IMR-90 (cell line): ENCODE data around the gene GFRA4. TPM values are rescaled to one million over a fixed set of nuclear protein-coding genes. Genes with fewer than 3 reads are reported as not detected.

Experiments
- ATAC-seq: fragments of 200-7000 bp; cut with Tn5 transposase; 2 replicates; pipeline ENCODE4 v1.9.1; 2020; ENCODE audit warnings: low read depth, mild to moderate bottlenecking, moderate library complexity
- BruUV-seq: library from RNA; stranded (reverse); fragments of 400-500 nt; replicated peaks from 2 replicates; lab custom pipeline; 2021; lab: Mats Ljungman, UMichigan
- CTCF ChIA-PET: fragments of 300-600 bp; formaldehyde crosslinking; extraction: SDS; loops from one replicate; lab custom pipeline; 2021; ENCODE audit warnings: antibody characterized with exemption; lab: Yijun Ruan, JAX
- POLR2A ChIA-PET: fragments of 300-600 bp; sonication (Branson Sonifier 250); formaldehyde crosslinking; loops from one replicate; lab custom pipeline; 2022; ENCODE audit warnings: antibody characterized with exemption; ENCODE audit not compliant: unreplicated experiment; lab: Charles Lee
- DNase-seq: peaks from one replicate; pipeline ENCODE4 v3.0.0; 2013
- H2AFZ ChIP-seq: replicated peaks from 2 replicates; pipeline ENCODE3; 2013; ENCODE audit warnings: low read length, mild to moderate bottlenecking; ENCODE audit not compliant: poor library complexity
- H2AK5ac ChIP-seq: 2 replicates; pipeline ENCODE4 v1.6.1; 2013; ENCODE audit warnings: low read depth, low read length, inconsistent platforms
- H2AK9ac ChIP-seq: replicated peaks from 2 replicates; pipeline ENCODE3; 2013; ENCODE audit warnings: mild to moderate bottlenecking, low read depth, low read length, moderate library complexity; ENCODE audit not compliant: poor library complexity
- H2BK120ac ChIP-seq: 2 replicates; pipeline ENCODE4 v1.6.1; 2013; ENCODE audit warnings: low read depth, low read length, inconsistent platforms
- H2BK15ac ChIP-seq: 3 replicates; pipeline ENCODE4 v1.6.1; 2013; ENCODE audit warnings: low read depth, low read length, inconsistent platforms
- H2BK20ac ChIP-seq: 2 replicates; pipeline ENCODE4 v1.6.1; 2013; ENCODE audit warnings: low read depth, mild to moderate bottlenecking, inconsistent platforms, low read length, moderate library complexity
- H2BK5ac ChIP-seq: 2 replicates; pipeline ENCODE4 v1.6.1; 2013; ENCODE audit warnings: mild to moderate bottlenecking, low read depth, low read length, inconsistent platforms; ENCODE audit not compliant: poor library complexity, severe bottlenecking
- H3K14ac ChIP-seq: replicated peaks from 2 replicates; pipeline ENCODE4 v1.6.1; 2013; ENCODE audit warnings: low read depth, low read length, inconsistent platforms
- H3K18ac ChIP-seq: 2 replicates; pipeline ENCODE4 v1.6.1; 2013; ENCODE audit warnings: low read depth, low read length, control low read depth
- H3K23ac ChIP-seq: 2 replicates; pipeline ENCODE4 v1.6.1; 2013; ENCODE audit warnings: low read depth, low read length, inconsistent platforms
- H3K27ac ChIP-seq: 2 replicates; pipeline ENCODE4 v1.5.1; 2013; ENCODE audit warnings: mild to moderate bottlenecking, control low read depth, low read length; ENCODE audit not compliant: insufficient read depth
- H3K27me3 ChIP-seq: 2 replicates; pipeline ENCODE4 v1.6.1; 2013; ENCODE audit warnings: low read length; ENCODE audit not compliant: control insufficient read depth, insufficient read depth
- H3K36me3 ChIP-seq: 2 replicates; pipeline ENCODE4 v1.6.1; 2013; ENCODE audit warnings: low read length, mixed read lengths; ENCODE audit not compliant: control insufficient read depth, insufficient read depth
- H3K4ac ChIP-seq: 2 replicates; pipeline ENCODE4 v1.6.1; 2013; ENCODE audit warnings: low read depth, low read length, inconsistent platforms
- H3K4me1 ChIP-seq: 2 replicates; pipeline ENCODE4 v1.6.1; 2013; ENCODE audit warnings: low read length, mixed read lengths; ENCODE audit not compliant: control insufficient read depth, insufficient read depth
- H3K4me2 ChIP-seq: 2 replicates; pipeline ENCODE4 v1.6.1; 2013; ENCODE audit warnings: low read depth, mild to moderate bottlenecking, control low read depth, low read length, moderate library complexity
- H3K4me3 ChIP-seq: 2 replicates; pipeline ENCODE4 v1.5.1; 2013; ENCODE audit warnings: low read depth, mild to moderate bottlenecking, control low read depth, low read length, moderate library complexity; ENCODE audit not compliant: insufficient read depth
- H3K56ac ChIP-seq: 2 replicates; pipeline ENCODE4 v1.6.1; 2013; ENCODE audit warnings: low read length, inconsistent platforms; ENCODE audit not compliant: insufficient read depth; ENCODE audit errors: extremely low read depth
- H3K79me1 ChIP-seq, 2 experiments: 2 replicates each; pipeline ENCODE4 v1.6.1; 2013; ENCODE audit warnings: low read length in 2 of 2, inconsistent platforms in 1 of 2, low read depth in 1 of 2
- H3K9ac ChIP-seq: 2 replicates; pipeline ENCODE4 v1.6.1; 2013; ENCODE audit warnings: low read depth, low read length, control low read depth
- H3K9me1 ChIP-seq: 2 replicates; pipeline ENCODE4 v1.6.1; 2013; ENCODE audit warnings: low read length, inconsistent platforms; ENCODE audit not compliant: insufficient read depth
- H3K9me3 ChIP-seq: 2 replicates; pipeline ENCODE4 v1.6.1; 2013; ENCODE audit warnings: low read length; ENCODE audit not compliant: control insufficient read depth, insufficient read depth
- H4K20me1 ChIP-seq: 2 replicates; pipeline ENCODE4 v1.6.1; 2013; ENCODE audit warnings: low read length, inconsistent platforms; ENCODE audit not compliant: insufficient read depth
- H4K5ac ChIP-seq: 2 replicates; pipeline ENCODE4 v1.6.1; 2013; ENCODE audit warnings: mild to moderate bottlenecking, low read depth, low read length, control low read depth
- H4K8ac ChIP-seq, 2 experiments: 2 replicates each; pipeline ENCODE4 v1.6.1; 2013; ENCODE audit warnings: low read depth in 2 of 2, low read length in 2 of 2, control low read depth in 1 of 2, inconsistent platforms in 1 of 2
- H4K91ac ChIP-seq: 2 replicates; pipeline ENCODE4 v1.6.1; 2013; ENCODE audit warnings: low read depth, low read length, inconsistent platforms; ENCODE audit not compliant: insufficient read depth
- MAFK ChIP-seq: IDR thresholded peaks from 2 replicates; pipeline ENCODE4 v1.6.1; 2012; ENCODE audit warnings: low read depth, low read length, improper control_type of control experiment
- POLR2A ChIP-seq: IDR thresholded peaks from 2 replicates; pipeline ENCODE4 v1.6.1; 2012; ENCODE audit warnings: mild to moderate bottlenecking, low read depth, low read length
- RAD21 ChIP-seq: IDR thresholded peaks from 2 replicates; pipeline ENCODE4 v1.6.1; 2012; ENCODE audit warnings: low read length, improper control_type of control experiment
- RCOR1 ChIP-seq: IDR thresholded peaks from 2 replicates; pipeline ENCODE4 v1.6.1; 2012; ENCODE audit warnings: mild to moderate bottlenecking, low read length, improper control_type of control experiment; ENCODE audit not compliant: insufficient replicate concordance
- WGBS, 2 experiments: methylation state at CpG; one replicate each; pipeline versions ENCODE4 v1.1.5 to v1.1.7; 2013; ENCODE audit warnings: missing lambda C conversion rate in 2 of 2; ENCODE audit not compliant: insufficient read length in 1 of 2; ENCODE audit errors: extremely low coverage in 2 of 2; 5-methylcytosine and 5-hydroxymethylcytosine counted together
- dilution Hi-C: fragments of 300-500 bp; cut with HindIII; formaldehyde crosslinking; loops from one replicate; pipeline ENCODE4 v1.14.3; 2018; ENCODE audit warnings: low sequenced_read_pairs; ENCODE audit not compliant: unreplicated experiment
- in situ Hi-C: fragments of 300-500 bp; cut with MboI; formaldehyde crosslinking; loops from 3 replicates; pipeline ENCODE4 v1.14.3; 2019; ENCODE audit warnings: low sequenced_read_pairs, inconsistent platforms, mixed read lengths
- intact Hi-C: fragments of 100-400 bp; cut with micrococcal nuclease; formaldehyde crosslinking; loops from 2 replicates; pipeline ENCODE4 v1.10.0; 2022
- polyA plus RNA-seq, 3 experiments: library from polyadenylated mRNA; depleted of rRNA; stranded (reverse); fragments of >200 nt; gene quantifications; 2 replicates each; pipeline ENCODE4 v1.2.3, GENCODE V29; 2012; ENCODE audit warnings: low replicate concordance in 1 of 3
- total RNA-seq: library from RNA; depleted of rRNA; stranded (reverse); fragments of >200 nt; gene quantifications from 2 replicates; pipeline ENCODE4 v1.2.3, GENCODE V29; 2012

GFRA4 gene
- total and polyA plus RNA-seq, 2 of the 4 experiments (the other 2 are of a cell fraction): not detected

- CTCF ChIA-PET: no interaction called here
- peak overlapping the region; percentile 11; the same call in 1 of the 2 replicates for H3K4me2 ChIP-seq
Observed at GRCh38 chr20:3613821-3614440, 49.3 kb downstream of the GFRA4 start.

More at GRCh38 chr20:3613821-3614440, 49.3 kb downstream of the GFRA4 start:
- Histone ChIP-seq H4K20me1 (no peaks in the 10 kb centered on the region), H3K14ac (no peak overlapping the region), H3K4ac (peak overlapping the region; percentile 11; the same call in 1 of the 2 replicates), H2BK20ac (no peak overlapping the region), H2AK9ac (peak overlapping the region; percentile 12), H4K8ac (peak overlapping the region in 1 of 2 experiments; percentile 8; a peak in 1 of 4 replicates), H3K18ac (no peak overlapping the region), H2BK5ac (peak overlapping the region; percentile 7), H3K36me3 (peaks cover 2% of the 10 kb centered on the region; the same call in 1 of the 2 replicates), H3K27ac (peak overlapping the region; percentile 41; the same call in 1 of the 2 replicates), H2AK5ac (0 out of 2 replicates have a peak overlapping the region, but pooled peaks have one; percentile 28), H3K9me1 (peaks cover 13% of the 10 kb centered on the region), H3K27me3 (no peaks in the 10 kb centered on the region), H4K5ac (no peak overlapping the region), H2AFZ (peak overlapping the region; percentile 2), H3K79me1 (no peaks in the 10 kb centered on the region), H3K9me3 (no peaks in the 10 kb centered on the region), H3K56ac (no peak overlapping the region), H3K9ac (no peak overlapping the region), H4K91ac (no peak overlapping the region), H2BK120ac (no peak overlapping the region), H3K4me3 (no peak overlapping the region), H2BK15ac (peak overlapping the region; percentile 11; the same call in 1 of the 3 replicates), H3K23ac (no peak overlapping the region), H3K4me1 (peaks cover 18% of the 10 kb centered on the region)
- BruUV-seq: no TSS peak
- WGBS, 2 experiments: 82% methylated on average over 4 of the region's 9 CpGs; no CpG with 5 or more reads in 1 of the 2 experiments
- POLR2A ChIA-PET: no interaction called here
- in situ Hi-C loops: no loop called here
- TF ChIP-seq POLR2A (no peak), MAFK (no peak), RCOR1 (no peak), RAD21 (no peak)
- dilution Hi-C loops: no loop called here
- intact Hi-C loops: no loop called here
- ATAC-seq (peak; percentile 45), DNase-seq (peak; percentile 6)
